Esophagus squamous epithelium (tissue), 5 donors: Measurements from ENCODE around the gene EIF2A. TPM values are rescaled to one million over a fixed set of nuclear protein-coding genes. Genes with fewer than 3 reads are reported as not detected.
A peak's percentile ranks its signal among the peaks of the same experiment; 100 is the strongest.

Experiments used
- DNase-seq: peaks from one replicate; lab custom pipeline; 2025; lab: John Stamatoyannopoulos, UW
- H3K27ac ChIP-seq, 4 donors: fragments of 200-600 bp; sonication (generic); one replicate each; pipeline ENCODE4 v1.5.1; 2016 to 2019; ENCODE audit warnings: mild to moderate bottlenecking in 1 of 4
- H3K27me3 ChIP-seq, 4 donors: fragments of 200-600 bp; sonication (generic); 1 replicate in 3 of 4; 2 replicates in 1 of 4; pipeline versions ENCODE4 v1.5.1 to v1.6.0; 2017 to 2021; ENCODE audit warnings: antibody characterized with exemption in 1 of 4
- H3K36me3 ChIP-seq, 3 donors: fragments of 200-600 bp; sonication (generic); one replicate each; pipeline ENCODE4 v1.5.1; 2016 to 2019
- H3K4me1 ChIP-seq, 3 donors: fragments of 200-600 bp; sonication (generic); one replicate each; pipeline ENCODE4 v1.5.1; 2017 to 2019
- H3K4me3 ChIP-seq, 4 donors: fragments of 200-600 bp; sonication (generic); 1 replicate in 3 of 4; 2 replicates in 1 of 4; pipeline ENCODE4 v1.5.1; 2016 to 2019; ENCODE audit warnings: mild to moderate bottlenecking in 2 of 4, moderate library complexity in 1 of 4
- H3K9me3 ChIP-seq, 3 donors: fragments of 200-600 bp; sonication (generic); one replicate each; pipeline ENCODE4 v1.5.1; 2016 to 2019
- POLR2A ChIP-seq, 4 donors: fragments of 450-650 bp; IDR thresholded peaks; one replicate each; pipeline ENCODE4 v1.6.1; 2017; ENCODE audit warnings: antibody characterized with exemption in 4 of 4, mild to moderate bottlenecking in 4 of 4, moderate library complexity in 3 of 4
- WGBS, 2 donors: methylation state at CpG; one replicate each; pipeline ENCODE4 v1.1.5; 2018; 5-methylcytosine and 5-hydroxymethylcytosine counted together
- intact Hi-C: fragments of 100-400 bp; cut with DNase I; formaldehyde crosslinking; loops from one replicate; pipeline ENCODE4 v1.15.0; 2022
- total RNA-seq, 4 donors: library from RNA; depleted of rRNA; stranded (reverse); fragments of >200 nt; gene quantifications; one replicate each; pipeline ENCODE4 v1.1.0, GENCODE V29; 2016
- TF ChIP-seq, protein P1 (sequence below), 6 experiments: fragments of 450-650 bp in 4 of 6; fragments of 200-600 bp in 2 of 6; sonication (generic) in 2 of 6; IDR thresholded peaks; one replicate each; pipeline ENCODE4 v1.5.1; 2016 to 2019; ENCODE audit warnings: antibody characterized with exemption in 6 of 6, mild to moderate bottlenecking in 4 of 6, moderate library complexity in 4 of 6
- donor health status: DM: yes; HTN: yes; CAD: no.

EIF2A gene
- total RNA-seq, 4 donors from 2014 or later, result 67.7 to 233 (median 136) TPM

DNA sequence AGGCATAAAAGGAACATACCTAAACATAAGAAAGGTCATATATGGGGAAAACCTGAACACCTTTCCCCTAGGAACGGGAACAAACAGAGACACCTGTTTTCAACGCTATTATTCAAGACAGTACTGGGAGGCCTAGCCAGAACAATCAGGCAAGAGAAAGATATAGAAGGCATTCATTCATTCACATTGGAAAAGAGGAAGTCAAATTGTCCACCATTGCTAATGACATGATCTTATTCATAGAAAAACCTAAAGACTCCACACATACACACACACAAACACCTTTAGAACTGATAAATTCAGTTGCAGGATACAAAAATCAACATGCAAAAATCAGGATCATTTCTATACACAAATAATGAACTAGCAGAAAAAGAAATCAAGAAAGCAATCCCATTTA, 36.8 kb upstream of the EIF2A start:
- no peak for TF ChIP-seq POLR2A (IDR thresholded peaks at IDR 0.05)
- TF ChIP-seq, protein P1, sequence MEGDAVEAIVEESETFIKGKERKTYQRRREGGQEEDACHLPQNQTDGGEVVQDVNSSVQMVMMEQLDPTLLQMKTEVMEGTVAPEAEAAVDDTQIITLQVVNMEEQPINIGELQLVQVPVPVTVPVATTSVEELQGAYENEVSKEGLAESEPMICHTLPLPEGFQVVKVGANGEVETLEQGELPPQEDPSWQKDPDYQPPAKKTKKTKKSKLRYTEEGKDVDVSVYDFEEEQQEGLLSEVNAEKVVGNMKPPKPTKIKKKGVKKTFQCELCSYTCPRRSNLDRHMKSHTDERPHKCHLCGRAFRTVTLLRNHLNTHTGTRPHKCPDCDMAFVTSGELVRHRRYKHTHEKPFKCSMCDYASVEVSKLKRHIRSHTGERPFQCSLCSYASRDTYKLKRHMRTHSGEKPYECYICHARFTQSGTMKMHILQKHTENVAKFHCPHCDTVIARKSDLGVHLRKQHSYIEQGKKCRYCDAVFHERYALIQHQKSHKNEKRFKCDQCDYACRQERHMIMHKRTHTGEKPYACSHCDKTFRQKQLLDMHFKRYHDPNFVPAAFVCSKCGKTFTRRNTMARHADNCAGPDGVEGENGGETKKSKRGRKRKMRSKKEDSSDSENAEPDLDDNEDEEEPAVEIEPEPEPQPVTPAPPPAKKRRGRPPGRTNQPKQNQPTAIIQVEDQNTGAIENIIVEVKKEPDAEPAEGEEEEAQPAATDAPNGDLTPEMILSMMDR (IDR thresholded peaks at IDR 0.05), result no peak
- no peaks in the 10 kb centered on the region for H3K36me3 ChIP-seq

DNA sequence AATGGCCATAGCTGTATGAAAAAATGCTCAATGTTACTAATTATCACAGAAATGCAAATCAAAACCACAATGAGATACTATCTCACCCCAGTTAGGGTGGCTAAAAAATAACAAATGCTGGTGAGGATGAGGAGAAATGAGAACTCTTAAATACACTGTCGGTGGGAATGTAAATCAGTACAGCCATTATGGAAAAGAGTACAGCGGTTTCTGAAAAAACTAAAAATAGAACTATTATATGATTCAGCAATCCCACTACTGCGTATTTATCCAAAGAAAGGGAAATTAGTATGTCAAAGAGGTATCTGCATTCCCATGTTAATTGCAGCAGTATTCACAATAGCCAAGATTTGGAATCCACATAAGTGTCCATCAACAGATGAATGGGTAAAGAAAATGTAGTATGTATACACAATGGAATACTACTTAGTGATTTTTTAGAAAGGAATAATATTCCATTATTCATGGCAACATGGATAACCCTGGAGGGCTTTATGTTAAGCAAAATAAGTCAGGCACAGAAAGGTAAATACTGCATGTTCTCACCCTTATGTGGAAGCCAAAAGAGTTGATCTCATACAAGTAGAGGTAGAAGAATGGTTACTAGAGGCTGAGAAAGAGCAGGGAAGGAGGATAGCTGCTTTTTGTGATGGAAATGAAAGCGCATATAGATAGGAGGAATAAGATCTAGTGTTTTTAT, 35.3 kb upstream of the EIF2A start:
- no peaks in the 10 kb centered on the region for H3K27me3 ChIP-seq
- no peaks in the 10 kb centered on the region for H3K9me3 ChIP-seq
- 49 to 76% methylated on average over 4 of the region's 4 CpGs for WGBS, 2 donors
- H3K36me3 ChIP-seq, result no peaks in the 10 kb centered on the region
- no peaks in the 10 kb centered on the region for H3K4me1 ChIP-seq
- intact Hi-C loops, result no loop called here
- no peak overlapping the region for H3K27ac ChIP-seq
- DNase-seq, result no peak
- no peak overlapping the region for H3K4me3 ChIP-seq
- TF ChIP-seq POLR2A (IDR thresholded peaks at IDR 0.05), result no peak
- TF ChIP-seq, protein P1 (IDR thresholded peaks at IDR 0.05), result no peak

More for the DNA sequence above, 36.8 kb upstream of the EIF2A start:
- intact Hi-C loops, result no loop called here
- Histone ChIP-seq H3K27ac (no peak overlapping the region), H3K4me1 (no peaks in the 10 kb centered on the region), H3K9me3 (no peaks in the 10 kb centered on the region), H3K4me3 (no peak overlapping the region), H3K27me3 (no peaks in the 10 kb centered on the region)
- WGBS, 2 donors, result 90 to 92% methylated on average over 2 of the region's 2 CpGs
- DNase-seq, result no peak

DNA sequence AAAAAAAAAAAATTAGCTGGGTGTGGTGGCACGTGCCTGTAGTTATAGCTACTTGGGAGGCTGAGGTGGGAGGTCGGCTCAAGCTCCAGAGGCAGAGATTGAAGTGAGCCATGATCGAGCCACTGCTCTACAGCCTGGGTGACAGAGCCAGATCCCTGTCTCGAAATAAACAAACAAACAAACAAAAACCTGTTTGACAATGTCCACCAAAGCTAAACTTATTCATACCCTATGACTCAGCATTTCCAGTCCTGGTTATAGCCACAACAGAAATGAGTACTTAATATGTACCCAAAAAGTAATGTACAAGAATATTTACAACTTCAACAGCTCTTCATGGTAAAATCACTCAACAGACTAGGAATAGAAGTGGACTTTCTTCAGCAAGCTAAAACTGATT, 31.4 kb upstream of the EIF2A start:
- intact Hi-C loops, result no loop called here
- WGBS, 2 donors, result 78 to 81% methylated on average over 4 of the region's 4 CpGs

DNA sequence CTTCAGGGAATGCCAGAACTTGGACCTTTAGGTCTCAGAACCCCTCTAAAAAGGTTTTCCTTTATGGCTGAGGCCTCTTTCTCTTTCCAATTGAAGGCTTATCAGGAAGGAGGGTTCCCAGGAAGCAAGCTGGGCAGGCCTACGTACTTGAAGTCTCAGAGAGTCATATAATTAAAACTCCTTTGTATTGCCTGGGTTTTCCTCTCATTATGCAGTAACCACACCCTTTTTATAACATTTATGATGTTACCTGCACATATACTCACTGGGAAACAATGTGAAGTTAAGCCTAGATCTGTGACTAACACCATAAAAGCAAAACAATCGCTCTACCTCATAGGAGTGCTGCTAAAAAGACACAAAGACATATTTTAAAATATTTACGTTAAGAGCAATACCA, 27.6 kb upstream of the EIF2A start:
- Histone ChIP-seq H3K36me3 (no peaks in the 10 kb centered on the region), H3K4me3 (no peak overlapping the region), H3K9me3 (no peaks in the 10 kb centered on the region), H3K27ac (peak overlapping the region in 3 of 4 donors; percentile 31 to 56 (median 34)), H3K27me3 (no peaks in the 10 kb centered on the region), H3K4me1 (peaks cover 0 to 6% (median 0%) of the 10 kb centered on the region in 3 donors)
- intact Hi-C loops, result no loop called here
- TF ChIP-seq, protein P1 (IDR thresholded peaks at IDR 0.05), result no peak
- WGBS, 2 donors, result 35 to 64% methylated on average over 3 of the region's 3 CpGs
- DNase-seq, result no peak

More for the DNA sequence above, 31.4 kb upstream of the EIF2A start:
- Histone ChIP-seq H3K4me1 (peaks cover 0 to 6% (median 0%) of the 10 kb centered on the region in 3 donors), H3K27ac (no peak overlapping the region), H3K36me3 (no peaks in the 10 kb centered on the region), H3K9me3 (no peaks in the 10 kb centered on the region), H3K27me3 (no peaks in the 10 kb centered on the region), H3K4me3 (no peak overlapping the region)
- no peak for DNase-seq
- no peak for TF ChIP-seq POLR2A (IDR thresholded peaks at IDR 0.05)
- TF ChIP-seq, protein P1 (IDR thresholded peaks at IDR 0.05), result no peak

DNA sequence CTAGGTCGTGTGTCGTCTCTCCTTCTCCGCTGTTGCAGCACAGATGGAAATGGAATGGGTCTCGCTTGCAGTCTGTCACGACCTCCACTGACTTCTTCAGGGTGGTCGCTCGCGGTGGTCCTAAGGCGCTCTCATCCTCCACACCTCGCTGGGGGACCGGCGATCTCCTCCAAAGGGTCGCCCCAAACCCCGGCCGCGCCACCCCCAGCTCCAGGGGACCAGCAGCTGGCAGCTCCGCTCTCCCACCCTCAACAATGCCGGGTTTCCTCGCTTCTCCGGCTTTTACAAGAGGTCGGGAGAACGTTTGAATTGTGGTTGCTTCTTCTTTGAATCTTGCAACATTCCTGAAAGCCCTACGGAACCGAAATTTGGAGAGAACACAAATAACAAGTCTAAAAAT, 26.2 kb upstream of the EIF2A start:
- intact Hi-C loops, result no loop called here
- Histone ChIP-seq H3K4me1 (peaks cover 0 to 6% (median 0%) of the 10 kb centered on the region in 3 donors), H3K27ac (no peak overlapping the region), H3K27me3 (no peaks in the 10 kb centered on the region), H3K36me3 (no peaks in the 10 kb centered on the region), H3K4me3 (no peak overlapping the region), H3K9me3 (no peaks in the 10 kb centered on the region)
- DNase-seq, result no peak
- 82 to 87% methylated on average over 21 to 24 of the region's 24 CpGs for WGBS, 2 donors
- TF ChIP-seq, protein P1 (IDR thresholded peaks at IDR 0.05), result no peak
- no peak for TF ChIP-seq POLR2A (IDR thresholded peaks at IDR 0.05)
